Loucy (cell line): ENCODE measurements around the gene VRK2.
"Not testable (repeated sequence)": the region's sequence is repeated elsewhere in the genome, so short reads cannot be mapped to it uniquely, and the experiment has no call there.

ENCODE experiments used
- H2AFZ ChIP-seq: fragments of 200-600 bp; sonication (generic); 2 replicates; pipeline ENCODE4 v1.6.0; 2016; ENCODE audit warnings: antibody characterized with exemption, mild to moderate bottlenecking, low read length, moderate library complexity
- H3F3A ChIP-seq: fragments of 200-600 bp; 2 replicates; pipeline ENCODE4 v1.6.0; 2016; ENCODE audit warnings: antibody characterized with exemption, low read depth, mild to moderate bottlenecking
- H3K27me3 ChIP-seq: fragments of 200-600 bp; sonication (generic); 2 replicates; pipeline ENCODE4 v1.6.1; 2014; ENCODE audit warnings: low read length, mild to moderate bottlenecking; ENCODE audit not compliant: insufficient read depth, poor library complexity, severe bottlenecking
- H3K36me3 ChIP-seq: fragments of 200-600 bp; sonication (generic); 2 replicates; pipeline ENCODE4 v1.6.1; 2016; ENCODE audit warnings: low read length; ENCODE audit not compliant: insufficient read depth
- H3K4me1 ChIP-seq: fragments of 200-600 bp; sonication (generic); 2 replicates; pipeline ENCODE4 v1.5.1; 2014; ENCODE audit warnings: low read length, mild to moderate bottlenecking; ENCODE audit not compliant: insufficient read depth, poor library complexity, severe bottlenecking
- H3K4me2 ChIP-seq: fragments of 200-600 bp; sonication (generic); 2 replicates; pipeline ENCODE4 v1.6.0; 2014; ENCODE audit warnings: antibody characterized with exemption, low read length, low read depth, mild to moderate bottlenecking; ENCODE audit not compliant: poor library complexity, severe bottlenecking
- H3K4me3 ChIP-seq: fragments of 200-600 bp; sonication (generic); 2 replicates; pipeline ENCODE4 v1.5.1; 2014; ENCODE audit warnings: low read length, mild to moderate bottlenecking, mixed read lengths; ENCODE audit not compliant: poor library complexity, severe bottlenecking
- H3K79me2 ChIP-seq: fragments of 200-600 bp; sonication (generic); 2 replicates; pipeline ENCODE4 v1.6.1; 2014; ENCODE audit warnings: low read length; ENCODE audit not compliant: insufficient read depth
- H3K9ac ChIP-seq: fragments of 200-600 bp; sonication (generic); 2 replicates; pipeline ENCODE4 v1.6.0; 2014; ENCODE audit warnings: mild to moderate bottlenecking, low read depth, low read length, moderate library complexity; ENCODE audit not compliant: poor library complexity, severe bottlenecking
- H3K9me2 ChIP-seq: fragments of 200-600 bp; sonication (generic); replicated peaks from 2 replicates; pipeline ENCODE4 v1.6.1; 2016; ENCODE audit warnings: low read depth, low read length, mixed read lengths
- H3K9me3 ChIP-seq: fragments of 200-600 bp; sonication (generic); 2 replicates; pipeline ENCODE4 v1.6.1; 2014; ENCODE audit warnings: mild to moderate bottlenecking, antibody characterized with exemption, low read length, low read depth; ENCODE audit not compliant: insufficient read depth
- H4K20me1 ChIP-seq: fragments of 200-600 bp; sonication (generic); 2 replicates; pipeline ENCODE4 v1.6.0; 2014; ENCODE audit warnings: antibody characterized with exemption, low read length, mild to moderate bottlenecking; ENCODE audit not compliant: insufficient read depth, poor library complexity, severe bottlenecking
- CTCF ChIP-seq: fragments of 200-600 bp; sonication (generic); conservative IDR thresholded peaks from 2 replicates; pipeline ENCODE4 v1.5.1; 2014; ENCODE audit warnings: mild to moderate bottlenecking, antibody characterized with exemption, low read length
- EZH2phosphoT487 ChIP-seq: fragments of 200-600 bp; IDR thresholded peaks from 2 replicates; pipeline ENCODE4 v1.6.1; 2018; ENCODE audit warnings: antibody characterized with exemption, mild to moderate bottlenecking, moderate library complexity, borderline replicate concordance

Gene VRK2

GRCh38 chr2:58182527-58182926 is 135.9 kb downstream of the VRK2 start:
- Histone ChIP-seq H3K9ac (no peak overlapping the region), H3F3A (no peaks in the 10 kb centered on the region), H3K9me2 (no peaks in the 10 kb centered on the region), H3K27me3 (no peaks in the 10 kb centered on the region), H2AFZ (no peak overlapping the region), H3K79me2 (no peaks in the 10 kb centered on the region), H4K20me1 (no peaks in the 10 kb centered on the region), H3K4me3 (no peak overlapping the region), H3K4me2 (no peak overlapping the region), H3K9me3 (no peaks in the 10 kb centered on the region), H3K4me1 (no peaks in the 10 kb centered on the region), H3K36me3 (0 out of 2 replicates have a peak, but pooled peaks cover 3% of the 10 kb centered on the region)
- TF ChIP-seq EZH2phosphoT487 (no peak), CTCF (no peak)

GRCh38 chr2:58186501-58186900 is 139.9 kb downstream of the VRK2 start:
- Histone ChIP-seq H3K9ac (no peak overlapping the region), H3K79me2 (no peaks in the 10 kb centered on the region), H2AFZ (no peak overlapping the region), H3K9me3 (no peaks in the 10 kb centered on the region), H3F3A (no peaks in the 10 kb centered on the region), H3K27me3 (no peaks in the 10 kb centered on the region), H3K9me2 (no peaks in the 10 kb centered on the region), H3K4me3 (no peak overlapping the region), H3K4me1 (no peaks in the 10 kb centered on the region), H3K36me3 (peaks cover 16% of the 10 kb centered on the region), H4K20me1 (no peaks in the 10 kb centered on the region), H3K4me2 (no peak overlapping the region)
- TF ChIP-seq EZH2phosphoT487 (no peak), CTCF (no peak)

GRCh38 chr2:58187022-58187421 is 140.4 kb downstream of the VRK2 start:
- not testable (repeated sequence) for H3K79me2 ChIP-seq, H3K9me3 ChIP-seq, H3K9me2 ChIP-seq, H2AFZ ChIP-seq, H3F3A ChIP-seq, H3K27me3 ChIP-seq, H3K4me1 ChIP-seq, H3K9ac ChIP-seq, H3K4me3 ChIP-seq, H4K20me1 ChIP-seq, H3K4me2 ChIP-seq
- peaks cover 16% of the 10 kb centered on the region for H3K36me3 ChIP-seq

GRCh38 chr2:58194458-58194857 is 147.9 kb downstream of the VRK2 start:
- Histone ChIP-seq H3K4me1 (no peaks in the 10 kb centered on the region), H3K9me2 (no peaks in the 10 kb centered on the region), H4K20me1 (no peaks in the 10 kb centered on the region), H3K9me3 (no peaks in the 10 kb centered on the region), H3K4me2 (no peak overlapping the region), H3K36me3 (peaks cover 7% of the 10 kb centered on the region; the same call in 1 of the 2 replicates), H3K27me3 (no peaks in the 10 kb centered on the region), H3K9ac (no peak overlapping the region), H3F3A (no peaks in the 10 kb centered on the region), H2AFZ (no peak overlapping the region), H3K4me3 (no peak overlapping the region), H3K79me2 (no peaks in the 10 kb centered on the region)
- no peak for TF ChIP-seq EZH2phosphoT487
- TF ChIP-seq CTCF = no peak
